GM23338 (cell line): ENCODE data around the gene CRISPLD2. TPM values are rescaled to one million over a fixed set of nuclear protein-coding genes. Genes with fewer than 3 reads are reported as not detected.

ENCODE experiments used
- ATAC-seq: fragments of 200-7000 bp; cut with Tn5 transposase; 3 replicates; pipeline ENCODE4 v1.9.1; 2020
- DNase-seq: peaks from one replicate; pipeline ENCODE4 v3.0.0-alpha.2; 2015; ENCODE audit warnings: low spot score
- H2AFZ ChIP-seq: fragments of 200-600 bp; sonication (generic); 2 replicates; pipeline ENCODE4 v1.8.0; 2016; ENCODE audit warnings: antibody characterized with exemption, mild to moderate bottlenecking, moderate library complexity
- H3F3A ChIP-seq: fragments of 200-600 bp; sonication (generic); replicated peaks from 2 replicates; pipeline ENCODE4 v1.8.0; 2017; ENCODE audit warnings: antibody characterized with exemption, mixed run types, low read depth
- H3K27ac ChIP-seq: fragments of 200-600 bp; sonication (generic); 2 replicates; pipeline ENCODE4 v1.6.1; 2016; ENCODE audit warnings: low read depth
- H3K27me3 ChIP-seq: fragments of 200-600 bp; sonication (generic); 2 replicates; pipeline ENCODE4 v1.8.0; 2016; ENCODE audit warnings: mild to moderate bottlenecking, mixed run types, moderate library complexity; ENCODE audit not compliant: insufficient read depth
- H3K36me3 ChIP-seq: fragments of 200-600 bp; sonication (generic); 2 replicates; pipeline ENCODE4 v1.8.0; 2016; ENCODE audit warnings: mild to moderate bottlenecking; ENCODE audit not compliant: insufficient read depth
- H3K4me1 ChIP-seq: fragments of 200-600 bp; sonication (generic); 2 replicates; pipeline ENCODE4 v1.8.0; 2016; ENCODE audit warnings: mild to moderate bottlenecking, moderate library complexity; ENCODE audit not compliant: insufficient read depth
- H3K4me2 ChIP-seq: fragments of 200-600 bp; sonication (generic); 2 replicates; pipeline ENCODE4 v1.7.1; 2017; ENCODE audit warnings: mixed run types
- H3K4me3 ChIP-seq: fragments of 200-600 bp; sonication (generic); 2 replicates; pipeline ENCODE4 v1.6.1; 2016; ENCODE audit warnings: mixed run types
- H3K79me2 ChIP-seq: fragments of 200-600 bp; sonication (generic); replicated peaks from 2 replicates; pipeline ENCODE4 v1.8.0; 2017; ENCODE audit warnings: mild to moderate bottlenecking; ENCODE audit not compliant: insufficient read depth
- H3K9me2 ChIP-seq: fragments of 200-600 bp; sonication (generic); 2 replicates; pipeline ENCODE4 v1.8.0; 2017; ENCODE audit not compliant: insufficient read depth
- H4K20me1 ChIP-seq: fragments of 200-600 bp; sonication (generic); replicated peaks from 2 replicates; pipeline ENCODE4 v1.8.0; 2017; ENCODE audit warnings: mild to moderate bottlenecking; ENCODE audit not compliant: insufficient read depth
- H3K27ac Mint-ChIP-seq: 2 replicates; pipeline ENCODE4 v1.8.0; 2020; ENCODE audit warnings: inconsistent platforms, mild to moderate bottlenecking, moderate library complexity, mixed read lengths
- H3K27me3 Mint-ChIP-seq: 3 replicates; pipeline ENCODE4 v1.8.0; 2022; ENCODE audit warnings: low read depth, mild to moderate bottlenecking, moderate library complexity, mixed read lengths, inconsistent platforms; ENCODE audit not compliant: insufficient read depth, poor library complexity
- H3K36me3 Mint-ChIP-seq: 3 replicates; pipeline ENCODE4 v1.8.0; 2021; ENCODE audit warnings: low read depth, mild to moderate bottlenecking, inconsistent platforms, moderate library complexity, mixed read lengths
- H3K4me1 Mint-ChIP-seq: 3 replicates; pipeline ENCODE4 v1.8.0; 2020; ENCODE audit warnings: mild to moderate bottlenecking, inconsistent platforms, mixed read lengths
- H3K4me3 Mint-ChIP-seq: 3 replicates; pipeline ENCODE4 v1.8.0; 2021; ENCODE audit warnings: moderate library complexity, mild to moderate bottlenecking, inconsistent platforms, mixed read lengths
- H3K9me3 Mint-ChIP-seq: 3 replicates; pipeline ENCODE4 v1.8.0; 2020; ENCODE audit warnings: moderate library complexity, mild to moderate bottlenecking, inconsistent platforms, mixed read lengths
- CREB1 ChIP-seq: fragments of 250-450 bp; sonication (Bioruptor Pico); IDR thresholded peaks from 2 replicates; pipeline ENCODE4 v1.5.0; 2020; ENCODE audit warnings: low read depth, mild to moderate bottlenecking, moderate library complexity
- CTCF ChIP-seq, 2 experiments: fragments of 200-600 bp in 1 of 2; sonication (generic) in 1 of 2; conservative IDR thresholded peaks; 2 replicates each; pipeline versions ENCODE4 v1.5.1 to v1.6.1; 2016 to 2017; ENCODE audit warnings: antibody characterized with exemption in 2 of 2, low read depth in 2 of 2, mild to moderate bottlenecking in 2 of 2, moderate library complexity in 1 of 2
- ETS1 ChIP-seq: IDR thresholded peaks from 2 replicates; pipeline ENCODE4 v1.6.1; 2016; ENCODE audit warnings: antibody characterized with exemption
- EZH2 ChIP-seq: fragments of 200-600 bp; sonication (generic); IDR thresholded peaks from one replicate; pipeline ENCODE4 v1.8.0; 2017; ENCODE audit warnings: antibody characterized with exemption, mild to moderate bottlenecking, low read depth; ENCODE audit not compliant: unreplicated experiment
- EZH2phosphoT487 ChIP-seq: fragments of 200-600 bp; sonication (generic); IDR thresholded peaks from one replicate; pipeline ENCODE4 v1.8.1; 2018; ENCODE audit warnings: antibody characterized with exemption; ENCODE audit not compliant: unreplicated experiment
- JUNB ChIP-seq: IDR thresholded peaks from one replicate; pipeline ENCODE4 v1.6.1; 2016; ENCODE audit warnings: antibody characterized with exemption; ENCODE audit not compliant: unreplicated experiment
- POLR2AphosphoS5 ChIP-seq: IDR thresholded peaks from 2 replicates; pipeline ENCODE4 v1.6.1; 2016; ENCODE audit warnings: antibody characterized with exemption, low read depth
- REST ChIP-seq: IDR thresholded peaks from one replicate; pipeline ENCODE4 v1.6.1; 2018; ENCODE audit warnings: antibody characterized with exemption; ENCODE audit not compliant: unreplicated experiment
- STAT1 ChIP-seq: IDR thresholded peaks from one replicate; pipeline ENCODE4 v1.6.1; 2016; ENCODE audit warnings: antibody characterized with exemption; ENCODE audit not compliant: unreplicated experiment
- ZNF114 ChIP-seq: fragments of 250-450 bp; sonication (Bioruptor Pico); IDR thresholded peaks from 2 replicates; pipeline ENCODE4 v1.5.0; 2020; ENCODE audit warnings: mild to moderate bottlenecking, moderate library complexity
- ZNF331 ChIP-seq: fragments of 250-450 bp; sonication (Bioruptor Pico); IDR thresholded peaks from 2 replicates; pipeline ENCODE4 v1.5.0; 2020; ENCODE audit warnings: low read depth, mild to moderate bottlenecking, moderate library complexity
- polyA plus RNA-seq: library from polyadenylated mRNA; unstranded; fragments of >200 nt; fragmentation: Nextera tagmentation; extraction: Ambion mirVana; gene quantifications from 2 replicates; pipeline ENCODE4 v1.2.1, GENCODE V29; 2016
- total RNA-seq: library from RNA; depleted of rRNA; stranded (reverse); fragments of >200 nt; shearing (Covaris generic); gene quantifications from 2 replicates; pipeline ENCODE4 v1.2.3, GENCODE V29; 2014

CRISPLD2 gene
- total and polyA plus RNA-seq, 2 experiments from 2014 or later = 2.6 to 8.3 TPM

- no peak overlapping the region for H2AFZ ChIP-seq
- H3K4me3 ChIP-seq = no peak overlapping the region
- 0 out of 2 replicates have a peak, but pooled peaks cover 5% of the 10 kb centered on the region for H3K4me1 ChIP-seq
- H3K36me3 ChIP-seq = no peaks in the 10 kb centered on the region
- H3K27ac Mint-ChIP-seq = no peak overlapping the region
- no peaks in the 10 kb centered on the region; the same call in 2 of the 3 replicates for H3K36me3 Mint-ChIP-seq
- no peaks in the 10 kb centered on the region for H4K20me1 ChIP-seq
- no peak overlapping the region for H3K4me2 ChIP-seq
- no peaks in the 10 kb centered on the region; the same call in none of the 3 replicates for H3K9me3 Mint-ChIP-seq
- H3K79me2 ChIP-seq = no peaks in the 10 kb centered on the region
- H3K4me1 Mint-ChIP-seq = peaks cover 8% of the 10 kb centered on the region
- peaks cover 26% of the 10 kb centered on the region for H3K27me3 ChIP-seq
- no peak overlapping the region for H3K27ac ChIP-seq
- no peak for TF ChIP-seq ZNF114 (CRISPR knock-in tag)
- TF ChIP-seq CTCF (conservative IDR thresholded peaks at IDR 0.05; ENCODE audit: low read depth in 2 of 2) = no peak
- TF ChIP-seq POLR2AphosphoS5 = no peak
- TF ChIP-seq ETS1 = no peak
- no peak for TF ChIP-seq EZH2phosphoT487
- TF ChIP-seq REST = no peak
- no peak for TF ChIP-seq ZNF331
- no peak for TF ChIP-seq STAT1
- no peak for TF ChIP-seq CREB1 (CRISPR knock-in tag)
- TF ChIP-seq JUNB = no peak
- TF ChIP-seq EZH2 = no peak
- H3F3A ChIP-seq = no peaks in the 10 kb centered on the region
- H3K9me2 ChIP-seq = no peaks in the 10 kb centered on the region
- DNase-seq (no peak), ATAC-seq (no peak)
- peaks cover 21% of the 10 kb centered on the region for H3K27me3 Mint-ChIP-seq
- no peak overlapping the region for H3K4me3 Mint-ChIP-seq
These were observed 2.2 kb upstream of the CRISPLD2 start for GRCh38 chr16:84817613-84818012.
